ENCODE results near the gene HDGFL3. TPM values are rescaled to one million over a fixed set of nuclear protein-coding genes. Genes with fewer than 3 reads are reported as not detected.
A peak's percentile ranks its signal among the peaks of the same experiment; 100 is the strongest.

HDGFL3 gene
- total and polyA plus RNA-seq, 9 of the 15 experiments (the other 6 are each of a cell fraction or from before 2014, with no cell fraction given), result 6.7 to 42.0 (median 31.4) TPM

- TF ChIP-seq YY1 (IDR thresholded peaks at IDR 0.05; ENCODE audit: borderline replicate concordance in 1 of 3, control insufficient read depth in 1 of 3, extremely low read depth in 1 of 3, insufficient read depth in 3 of 3, insufficient read length in 1 of 3, insufficient replicate concordance in 2 of 3, low read depth in 1 of 3, low read length in 2 of 3) (peak in 2 of 3 experiments; percentile 51 to 79), ZNF644 (tag; IDR thresholded peaks at IDR 0.05; ENCODE audit: low read depth) (no peak), TAF7 (tag; IDR thresholded peaks at IDR 0.05) (no peak), CCAR2 (IDR thresholded peaks at IDR 0.05; ENCODE audit: low read depth, low read length) (no peak), USF1 (CRISPR knock-in tag; IDR thresholded peaks at IDR 0.05) (no peak), ZNF121 (CRISPR knock-in tag; conservative IDR thresholded peaks at IDR 0.05) (no peak), KAT8 (IDR thresholded peaks at IDR 0.05; ENCODE audit: low read depth) (no peak), ZNF398 (CRISPR knock-in tag; IDR thresholded peaks at IDR 0.05) (no peak), PKNOX1 (IDR thresholded peaks at IDR 0.05) (no peak), FOXA1 (IDR thresholded peaks at IDR 0.05; ENCODE audit: borderline replicate concordance) (no peak), CBX8 (IDR thresholded peaks at IDR 0.05; ENCODE audit: borderline replicate concordance, extremely low read depth, low read depth, low read length, poor library complexity, severe bottlenecking) (no peak), MCM5 (IDR thresholded peaks at IDR 0.05; ENCODE audit: low read depth) (no peak), ZNF507 (tag; conservative IDR thresholded peaks at IDR 0.05) (no peak), HLTF (IDR thresholded peaks at IDR 0.05) (no peak), TFAP4 (CRISPR knock-in tag; IDR thresholded peaks at IDR 0.05; ENCODE audit: borderline replicate concordance) (peak; percentile 48), CREM (IDR thresholded peaks at IDR 0.05; ENCODE audit: low read depth) (peak; percentile 5; the same call in 1 of the 2 replicates), KLF13 (tag; IDR thresholded peaks at IDR 0.05; ENCODE audit: borderline replicate concordance, low read depth) (peak; percentile 66; the same call in 1 of the 2 replicates), CAMTA2 (CRISPR knock-in tag; conservative IDR thresholded peaks at IDR 0.05) (no peak), ZNF143 (CRISPR knock-in tag; IDR thresholded peaks at IDR 0.05) (no peak), SREBF1 (IDR thresholded peaks at IDR 0.05; ENCODE audit: borderline replicate concordance, low read depth, low read length) (no peak), RBM22 (IDR thresholded peaks at IDR 0.05; ENCODE audit: low read depth, low read length, poor library complexity, severe bottlenecking) (peak; percentile 14)
Measured at GRCh38 chr15:83207009-83207659, 489 bp downstream of the HDGFL3 start (continued).
